ENCODE measurements around the gene SV2B. TPM values are rescaled to one million over a fixed set of nuclear protein-coding genes. Genes with fewer than 3 reads are reported as not detected.

Gene SV2B
- total and polyA plus RNA-seq, 2 experiments from 2014 or later: 0.06 to 0.76 TPM

- H3F3A ChIP-seq (replicated peaks; ENCODE audit: low read depth): no peaks in the 10 kb centered on the region
- H3K9me3 Mint-ChIP-seq: peaks cover 5% of the 10 kb centered on the region
- no peak overlapping the region for H3K27ac ChIP-seq (ENCODE audit: low read depth)
- TF ChIP-seq REST (IDR thresholded peaks at IDR 0.05; ENCODE audit: unreplicated experiment) (no peak), EZH2 (IDR thresholded peaks at IDR 0.05; ENCODE audit: low read depth, unreplicated experiment) (no peak), ETS1 (IDR thresholded peaks at IDR 0.05) (peak; percentile 58)
- H3K79me2 ChIP-seq (replicated peaks; ENCODE audit: insufficient read depth): no peaks in the 10 kb centered on the region
- peaks cover 2% of the 10 kb centered on the region; the same call in 1 of the 3 replicates for H3K36me3 Mint-ChIP-seq (ENCODE audit: low read depth)
- no peaks in the 10 kb centered on the region for H3K4me1 ChIP-seq (ENCODE audit: insufficient read depth)
- H3K4me3 Mint-ChIP-seq: no peak overlapping the region
- DNase-seq (ENCODE audit: low spot score) (peak; percentile 67), ATAC-seq (peak; percentile 84)
- H3K4me2 ChIP-seq: no peak overlapping the region
- no peak overlapping the region for H3K4me3 ChIP-seq
- H3K27me3 Mint-ChIP-seq (ENCODE audit: insufficient read depth, low read depth, poor library complexity): peaks cover 3% of the 10 kb centered on the region
- no peak overlapping the region for H3K27ac Mint-ChIP-seq
- H3K27me3 ChIP-seq (ENCODE audit: insufficient read depth): no peaks in the 10 kb centered on the region
- H3K4me1 Mint-ChIP-seq: peaks cover 4% of the 10 kb centered on the region; the same call in 1 of the 3 replicates
- peak overlapping the region; percentile 23; the same call in 1 of the 2 replicates for H2AFZ ChIP-seq
- no peaks in the 10 kb centered on the region for H3K9me2 ChIP-seq (ENCODE audit: insufficient read depth)
- H3K36me3 ChIP-seq (ENCODE audit: insufficient read depth): no peaks in the 10 kb centered on the region
- H4K20me1 ChIP-seq (replicated peaks; ENCODE audit: insufficient read depth): no peaks in the 10 kb centered on the region
Measured at GRCh38 chr15:91291673-91292072, 191.6 kb downstream of the SV2B start.

- Histone ChIP-seq H3K36me3 (ENCODE audit: insufficient read depth) (no peaks in the 10 kb centered on the region), H3K4me2 (no peak overlapping the region), H3K27me3 (ENCODE audit: insufficient read depth) (no peaks in the 10 kb centered on the region), H2AFZ (no peak overlapping the region), H3F3A (replicated peaks; ENCODE audit: low read depth) (no peaks in the 10 kb centered on the region), H3K79me2 (replicated peaks; ENCODE audit: insufficient read depth) (no peaks in the 10 kb centered on the region), H4K20me1 (replicated peaks; ENCODE audit: insufficient read depth) (no peaks in the 10 kb centered on the region), H3K4me1 (ENCODE audit: insufficient read depth) (no peaks in the 10 kb centered on the region), H3K27ac (ENCODE audit: low read depth) (no peak overlapping the region), H3K4me3 (no peak overlapping the region), H3K9me2 (ENCODE audit: insufficient read depth) (no peaks in the 10 kb centered on the region)
- TF ChIP-seq CTCF (conservative IDR thresholded peaks at IDR 0.05; ENCODE audit: low read depth in 2 of 2): no peak
- TF ChIP-seq ZNF331 (CRISPR knock-in tag; IDR thresholded peaks at IDR 0.05; ENCODE audit: low read depth): no peak
- Mint-ChIP-seq H3K27me3 (ENCODE audit: insufficient read depth, low read depth, poor library complexity) (no peaks in the 10 kb centered on the region), H3K27ac (no peak overlapping the region), H3K4me1 (peaks cover 4% of the 10 kb centered on the region; the same call in 1 of the 3 replicates), H3K4me3 (no peak overlapping the region), H3K9me3 (peaks cover 15% of the 10 kb centered on the region), H3K36me3 (ENCODE audit: low read depth) (peaks cover 10% of the 10 kb centered on the region; the same call in 2 of the 3 replicates)
- ATAC-seq: no peak
- DNase-seq (ENCODE audit: low spot score): no peak
Measured at GRCh38 chr15:91294344-91294743, 194.3 kb downstream of the SV2B start.
